HCT116 (cell line): Measurements from ENCODE around the gene GTF2A1. TPM values are rescaled to one million over a fixed set of nuclear protein-coding genes. Genes with fewer than 3 reads are reported as not detected.

ENCODE experiments used
- ATAC-seq: fragments of 200-7000 bp; cut with Tn5 transposase; 2 replicates; pipeline ENCODE4 v1.9.1; 2020; ENCODE audit warnings: mild to moderate bottlenecking, moderate library complexity
- BruUV-seq: library from RNA; stranded (reverse); fragments of 400-500 nt; replicated peaks from 2 replicates; lab custom pipeline; 2021; lab: Mats Ljungman, UMichigan
- CTCF ChIA-PET: fragments of 300-600 bp; sonication (Branson Sonifier 250); formaldehyde crosslinking; loops from one replicate; lab custom pipeline; 2021; ENCODE audit warnings: antibody characterized with exemption; lab: Charles Lee
- POLR2A ChIA-PET: fragments of 300-600, 350-600 bp; sonication (Branson Sonifier 250); formaldehyde crosslinking; loops from one replicate; lab custom pipeline; 2021; ENCODE audit warnings: antibody characterized with exemption; lab: Charles Lee
- RAD21 ChIA-PET, 2 experiments: fragments of 300-600 bp; sonication (Branson Sonifier 250); formaldehyde crosslinking; loops; one replicate each; lab custom pipeline; 2023; ENCODE audit warnings: low total read pairs in 2 of 2; ENCODE audit not compliant: uncharacterized antibody in 2 of 2, unreplicated experiment in 2 of 2, low non-redundant PET in 1 of 2; lab: Charles Lee
- DNase-seq: peaks from one replicate; pipeline ENCODE4 v3.0.0-alpha.2; 2010; ENCODE audit warnings: low read depth, low spot score
- H2AFZ ChIP-seq: fragments of 200-600 bp; shearing (Covaris generic), sonication (generic); 2 replicates; pipeline ENCODE4 v1.6.1; 2017; ENCODE audit warnings: low read depth, mixed run types, mixed read lengths, antibody characterized with exemption, low read length; ENCODE audit not compliant: poor library complexity, severe bottlenecking
- H3K27ac ChIP-seq: 2 replicates; pipeline ENCODE4 v1.5.1; 2012; ENCODE audit warnings: low read depth, low read length
- H3K27me3 ChIP-seq: fragments of 200-600 bp; sonication (generic); 2 replicates; pipeline ENCODE4 v1.6.1; 2016; ENCODE audit warnings: mixed run types, low read length, mixed read lengths; ENCODE audit not compliant: insufficient read depth
- H3K36me3 ChIP-seq, 2 experiments: fragments of 200-500 bp in 1 of 2; fragments of 200-600 bp in 1 of 2; sonication (Bioruptor generic) in 1 of 2; sonication (generic) in 1 of 2; 2 replicates each; pipeline versions ENCODE4 v1.5.1 to v1.6.1; 2014 to 2016; ENCODE audit warnings: low read length in 2 of 2, inconsistent platforms in 1 of 2, mixed read lengths in 1 of 2, mixed run types in 1 of 2; ENCODE audit not compliant: insufficient read depth in 2 of 2, control insufficient read depth in 1 of 2
- H3K4me1 ChIP-seq, 2 experiments: fragments of 200-600 bp in 1 of 2; sonication (generic) in 1 of 2; 2 replicates each; pipeline versions ENCODE4 v1.5.1 to v1.6.1; 2012 to 2017; ENCODE audit warnings: low read length in 2 of 2, inconsistent platforms in 1 of 2, mild to moderate bottlenecking in 1 of 2, mixed read lengths in 1 of 2, mixed run types in 1 of 2, moderate library complexity in 1 of 2; ENCODE audit not compliant: insufficient read depth in 2 of 2, control insufficient read depth in 1 of 2
- H3K4me2 ChIP-seq: fragments of 200-600 bp; sonication (generic); 2 replicates; pipeline ENCODE4 v1.6.1; 2017; ENCODE audit warnings: mixed run types, low read length, mixed read lengths
- H3K4me3 ChIP-seq, 2 experiments: fragments of 200-600 bp in 1 of 2; sonication (generic) in 1 of 2; replicated peaks in 1 of 2; 2 replicates each; pipeline ENCODE4 v1.5.1; 2011 to 2016; ENCODE audit warnings: low read length in 2 of 2, control low read depth in 1 of 2, low read depth in 1 of 2, mild to moderate bottlenecking in 1 of 2, mixed read lengths in 1 of 2, mixed run types in 1 of 2
- H3K79me2 ChIP-seq: fragments of 200-600 bp; sonication (generic); 2 replicates; pipeline ENCODE4 v1.6.1; 2017; ENCODE audit warnings: mild to moderate bottlenecking, mixed run types, low read length, moderate library complexity, mixed read lengths; ENCODE audit not compliant: insufficient read depth
- H3K9ac ChIP-seq: fragments of 200-600 bp; sonication (generic); 2 replicates; pipeline ENCODE4 v1.6.1; 2016; ENCODE audit warnings: low read length, mixed read lengths
- H3K9me2 ChIP-seq: fragments of 200-600 bp; sonication (generic), shearing (Covaris generic); 2 replicates; pipeline ENCODE4 v1.6.1; 2017; ENCODE audit warnings: mixed run types, mild to moderate bottlenecking, moderate library complexity; ENCODE audit not compliant: insufficient read depth
- H3K9me3 ChIP-seq, 2 experiments: fragments of 200-500 bp in 1 of 2; fragments of 200-600 bp in 1 of 2; sonication (Bioruptor generic) in 1 of 2; sonication (generic) in 1 of 2; 2 replicates each; pipeline ENCODE4 v1.6.1; 2014 to 2017; ENCODE audit warnings: low read length in 2 of 2, mixed read lengths in 2 of 2, inconsistent platforms in 1 of 2, low read depth in 1 of 2, mild to moderate bottlenecking in 1 of 2, mixed run types in 1 of 2, moderate library complexity in 1 of 2; ENCODE audit not compliant: control insufficient read depth in 1 of 2, insufficient read depth in 1 of 2
- H4K20me1 ChIP-seq: fragments of 200-600 bp; sonication (generic), shearing (Covaris generic); 2 replicates; pipeline ENCODE4 v1.6.1; 2017; ENCODE audit warnings: mixed run types, mild to moderate bottlenecking, moderate library complexity; ENCODE audit not compliant: insufficient read depth
- CEBPB ChIP-seq: IDR thresholded peaks from 2 replicates; pipeline ENCODE4 v1.6.1; 2012; ENCODE audit warnings: low read depth
- MAX ChIP-seq: IDR thresholded peaks from 2 replicates; pipeline ENCODE4 v1.6.1; 2012
- SIN3A ChIP-seq: IDR thresholded peaks from 2 replicates; pipeline ENCODE4 v1.6.1; 2012; ENCODE audit warnings: low read depth
- YY1 ChIP-seq: IDR thresholded peaks from 2 replicates; pipeline ENCODE4 v1.6.1; 2011; ENCODE audit warnings: low read length, low read depth, moderate library complexity, mild to moderate bottlenecking; ENCODE audit not compliant: insufficient replicate concordance; ENCODE audit errors: extremely low read depth
- ZNF274 ChIP-seq: fragments of 200-500 bp; sonication (Bioruptor generic); IDR thresholded peaks from 2 replicates; pipeline ENCODE4 v1.6.1; 2014; ENCODE audit warnings: mild to moderate bottlenecking, low read depth, low read length, inconsistent platforms
- intact Hi-C: fragments of 100-400 bp; cut with micrococcal nuclease; formaldehyde crosslinking; loops from 2 replicates; pipeline ENCODE4 v1.10.0; 2022
- total RNA-seq: library from RNA; stranded (reverse); gene quantifications from one replicate; pipeline ENCODE4 v1.2.1, GENCODE V29; 2021; ENCODE audit not compliant: unreplicated experiment
- TF ChIP-seq, protein P1 (sequence below), 3 experiments: fragments of 200-600 bp in 1 of 3; sonication (generic) in 1 of 3; IDR thresholded peaks in 2 of 3; conservative IDR thresholded peaks in 1 of 3; 2 replicates each; pipeline ENCODE4 v1.5.1; 2012 to 2017; ENCODE audit warnings: low read depth in 2 of 3, low read length in 2 of 3, antibody characterized with exemption in 1 of 3, borderline replicate concordance in 1 of 3, control low read depth in 1 of 3, mild to moderate bottlenecking in 1 of 3, mixed read lengths in 1 of 3, mixed run types in 1 of 3, moderate library complexity in 1 of 3; ENCODE audit not compliant: insufficient read depth in 1 of 3

GTF2A1 gene
- total RNA-seq, 1 experiment from 2014 or later = 39.7 TPM

DNA sequence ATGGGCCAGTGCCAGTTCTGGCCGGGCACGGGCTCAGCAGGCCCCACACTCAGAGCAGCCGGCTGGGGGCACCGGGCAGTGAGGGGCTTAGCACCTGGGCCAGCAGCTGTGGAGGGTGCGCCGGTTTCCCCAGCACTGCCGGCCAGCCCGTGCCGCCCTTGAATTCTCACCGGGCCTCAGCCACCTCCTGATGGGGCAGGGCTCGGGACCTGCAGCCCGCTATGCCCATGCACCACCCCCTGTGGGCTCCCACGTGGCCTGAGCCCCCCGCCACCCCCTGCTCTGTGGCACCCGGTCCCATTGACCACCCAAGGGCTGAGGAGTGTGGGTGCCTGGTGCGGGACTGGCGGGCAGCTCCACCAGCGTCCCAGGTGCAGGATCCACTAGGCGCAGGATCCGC, 15.4 kb upstream of the GTF2A1 start:
- no peak overlapping the region for H3K27ac ChIP-seq
- peaks cover 0 to 3% of the 10 kb centered on the region in 2 experiments; a peak in 1 of 4 replicates for H3K4me1 ChIP-seq
- intact Hi-C loops = no loop called here
- H3K9me3 ChIP-seq = no peaks in the 10 kb centered on the region
- CTCF ChIA-PET = no interaction called here
- no peak for DNase-seq
- no peaks in the 10 kb centered on the region for H3K36me3 ChIP-seq
- H3K4me2 ChIP-seq = no peak overlapping the region
- H3K79me2 ChIP-seq = no peaks in the 10 kb centered on the region
- H2AFZ ChIP-seq = no peak overlapping the region
- no TSS peak for BruUV-seq
- RAD21 ChIA-PET = no interaction called here
- POLR2A ChIA-PET = no interaction called here
- no peaks in the 10 kb centered on the region for H3K9me2 ChIP-seq
- TF ChIP-seq, protein P1, sequence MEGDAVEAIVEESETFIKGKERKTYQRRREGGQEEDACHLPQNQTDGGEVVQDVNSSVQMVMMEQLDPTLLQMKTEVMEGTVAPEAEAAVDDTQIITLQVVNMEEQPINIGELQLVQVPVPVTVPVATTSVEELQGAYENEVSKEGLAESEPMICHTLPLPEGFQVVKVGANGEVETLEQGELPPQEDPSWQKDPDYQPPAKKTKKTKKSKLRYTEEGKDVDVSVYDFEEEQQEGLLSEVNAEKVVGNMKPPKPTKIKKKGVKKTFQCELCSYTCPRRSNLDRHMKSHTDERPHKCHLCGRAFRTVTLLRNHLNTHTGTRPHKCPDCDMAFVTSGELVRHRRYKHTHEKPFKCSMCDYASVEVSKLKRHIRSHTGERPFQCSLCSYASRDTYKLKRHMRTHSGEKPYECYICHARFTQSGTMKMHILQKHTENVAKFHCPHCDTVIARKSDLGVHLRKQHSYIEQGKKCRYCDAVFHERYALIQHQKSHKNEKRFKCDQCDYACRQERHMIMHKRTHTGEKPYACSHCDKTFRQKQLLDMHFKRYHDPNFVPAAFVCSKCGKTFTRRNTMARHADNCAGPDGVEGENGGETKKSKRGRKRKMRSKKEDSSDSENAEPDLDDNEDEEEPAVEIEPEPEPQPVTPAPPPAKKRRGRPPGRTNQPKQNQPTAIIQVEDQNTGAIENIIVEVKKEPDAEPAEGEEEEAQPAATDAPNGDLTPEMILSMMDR (IDR thresholded peaks at IDR 0.05 in 2 of 3, conservative IDR thresholded peaks at IDR 0.05 in 1 of 3; ENCODE audit: borderline replicate concordance in 1 of 3, insufficient read depth in 1 of 3, low read depth in 2 of 3, low read length in 2 of 3) = no peak
- TF ChIP-seq CEBPB (no peak), ZNF274 (no peak), MAX (no peak), SIN3A (no peak)
- no peak overlapping the region for H3K9ac ChIP-seq
- ATAC-seq = no peak
- no peaks in the 10 kb centered on the region for H3K27me3 ChIP-seq
- H3K4me3 ChIP-seq = no peak overlapping the region
- no peaks in the 10 kb centered on the region for H4K20me1 ChIP-seq

DNA sequence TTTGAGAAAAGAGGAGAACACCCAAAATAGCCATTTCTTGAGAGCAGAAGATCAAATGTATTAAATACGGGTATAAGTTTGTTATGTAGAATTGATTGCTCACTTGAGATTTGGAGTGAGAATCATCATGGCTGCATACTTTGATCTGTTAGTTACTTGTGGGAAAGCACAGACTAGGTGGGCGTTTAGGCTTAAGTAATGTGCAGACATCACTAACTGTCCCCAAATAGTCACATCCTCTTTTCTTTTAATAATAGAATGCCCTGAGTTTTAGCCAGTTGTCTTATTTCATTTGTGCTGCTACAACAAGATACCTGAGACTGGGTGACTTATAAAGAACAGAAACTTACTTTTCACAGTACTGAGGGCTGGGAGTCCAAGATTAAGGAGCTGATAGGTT, 14.3 kb upstream of the GTF2A1 start:
- Histone ChIP-seq H3K4me1 (peaks cover 0 to 3% of the 10 kb centered on the region in 2 experiments; a peak in 1 of 4 replicates), H3K36me3 (no peaks in the 10 kb centered on the region), H3K9me2 (no peaks in the 10 kb centered on the region), H3K9me3 (no peaks in the 10 kb centered on the region), H3K4me3 (no peak overlapping the region), H3K27me3 (no peaks in the 10 kb centered on the region), H3K9ac (no peak overlapping the region), H3K27ac (no peak overlapping the region), H3K4me2 (no peak overlapping the region), H2AFZ (no peak overlapping the region), H3K79me2 (no peaks in the 10 kb centered on the region), H4K20me1 (no peaks in the 10 kb centered on the region)
- intact Hi-C loops = no loop called here
- ChIA-PET POLR2A (interaction anchor here (1.6 kb wide), 1 partner anchor 14 kb away, joined by 5 read pairs; the partner anchor contains the start of gene GTF2A1), RAD21 (no interaction called here), CTCF (interaction anchor here (0.8 kb wide), 1 partner anchor 34 kb away, joined by 3 read pairs; no protein-coding TSS in a partner anchor)
- ATAC-seq = no peak
- no peak for TF ChIP-seq YY1
- no peak for TF ChIP-seq CEBPB
- no peak for TF ChIP-seq MAX
- BruUV-seq = no TSS peak
- DNase-seq = no peak
